ENCODE results near the gene MRPL38.

DNA sequence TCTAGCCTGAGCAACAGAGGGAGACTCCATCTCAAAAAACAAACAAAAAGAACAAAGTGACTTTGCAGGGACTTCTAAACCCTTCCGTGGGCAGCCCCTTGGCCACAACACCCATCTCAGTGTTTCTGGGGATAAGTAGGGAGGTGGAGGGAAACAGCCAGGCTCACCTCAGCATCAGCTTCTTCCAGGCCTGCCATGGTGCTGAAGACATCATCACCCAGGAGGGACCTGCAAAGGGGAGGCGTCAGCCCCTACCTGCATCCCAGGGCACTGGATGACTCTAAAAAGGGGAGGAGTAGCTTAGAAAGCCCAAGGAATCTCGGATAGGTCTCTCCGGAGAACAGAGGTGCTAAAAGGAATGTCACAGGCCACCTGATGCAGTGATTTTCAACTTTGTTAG, 26.4 kb upstream of the MRPL38 start:
- TF ChIP-seq, protein P1, sequence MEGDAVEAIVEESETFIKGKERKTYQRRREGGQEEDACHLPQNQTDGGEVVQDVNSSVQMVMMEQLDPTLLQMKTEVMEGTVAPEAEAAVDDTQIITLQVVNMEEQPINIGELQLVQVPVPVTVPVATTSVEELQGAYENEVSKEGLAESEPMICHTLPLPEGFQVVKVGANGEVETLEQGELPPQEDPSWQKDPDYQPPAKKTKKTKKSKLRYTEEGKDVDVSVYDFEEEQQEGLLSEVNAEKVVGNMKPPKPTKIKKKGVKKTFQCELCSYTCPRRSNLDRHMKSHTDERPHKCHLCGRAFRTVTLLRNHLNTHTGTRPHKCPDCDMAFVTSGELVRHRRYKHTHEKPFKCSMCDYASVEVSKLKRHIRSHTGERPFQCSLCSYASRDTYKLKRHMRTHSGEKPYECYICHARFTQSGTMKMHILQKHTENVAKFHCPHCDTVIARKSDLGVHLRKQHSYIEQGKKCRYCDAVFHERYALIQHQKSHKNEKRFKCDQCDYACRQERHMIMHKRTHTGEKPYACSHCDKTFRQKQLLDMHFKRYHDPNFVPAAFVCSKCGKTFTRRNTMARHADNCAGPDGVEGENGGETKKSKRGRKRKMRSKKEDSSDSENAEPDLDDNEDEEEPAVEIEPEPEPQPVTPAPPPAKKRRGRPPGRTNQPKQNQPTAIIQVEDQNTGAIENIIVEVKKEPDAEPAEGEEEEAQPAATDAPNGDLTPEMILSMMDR (IDR thresholded peaks at IDR 0.05; ENCODE audit: borderline replicate concordance, extremely low read depth, low read length, poor library complexity, severe bottlenecking), result no peak
- no peak for TF ChIP-seq EZH2 (IDR thresholded peaks at IDR 0.05; ENCODE audit: borderline replicate concordance, low read depth, low read length, severe bottlenecking)

All from DND-41 (cell line).